Esophagus squamous epithelium (tissue), 4 donors: Measurements from ENCODE around the gene ATL2.

Experiments used
- POLR2A ChIP-seq, 4 donors: fragments of 450-650 bp; IDR thresholded peaks; one replicate each; pipeline ENCODE4 v1.6.1; 2017; ENCODE audit warnings: antibody characterized with exemption in 4 of 4, mild to moderate bottlenecking in 4 of 4, moderate library complexity in 3 of 4
- TF ChIP-seq, protein P1 (sequence below), 6 experiments: fragments of 450-650 bp in 4 of 6; fragments of 200-600 bp in 2 of 6; sonication (generic) in 2 of 6; IDR thresholded peaks; one replicate each; pipeline ENCODE4 v1.5.1; 2016 to 2019; ENCODE audit warnings: antibody characterized with exemption in 6 of 6, mild to moderate bottlenecking in 4 of 6, moderate library complexity in 4 of 6

DNA sequence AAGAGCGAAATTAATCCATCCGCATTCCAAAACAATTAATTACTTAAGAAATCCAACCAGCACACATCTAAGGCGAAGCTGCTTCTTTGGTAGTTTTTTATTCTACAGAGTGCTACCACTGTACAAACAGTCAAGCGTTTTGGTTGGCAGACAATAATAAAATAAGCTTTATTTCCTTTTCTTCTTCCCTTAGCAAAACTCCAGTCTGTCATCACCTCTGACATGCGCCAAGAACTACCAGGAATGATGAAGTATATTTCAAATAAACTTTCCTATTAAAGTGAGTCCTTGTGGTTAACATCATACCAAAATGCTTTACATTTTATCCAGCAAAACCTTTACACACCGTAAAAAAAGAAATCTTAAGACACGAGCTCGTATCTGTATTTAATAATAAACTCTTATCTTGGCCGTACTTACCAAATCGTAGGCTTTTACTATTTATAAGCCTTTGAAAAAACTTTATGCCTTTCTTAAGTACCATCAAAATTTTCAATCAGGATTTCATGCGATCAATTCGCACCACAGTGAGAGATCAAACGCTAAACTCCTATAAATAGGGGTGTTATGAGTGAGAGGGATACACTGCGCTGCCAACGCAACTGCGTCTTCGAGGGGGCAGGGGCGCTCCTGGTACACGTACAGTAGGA, 1.3 kb downstream of the ATL2 start:
- TF ChIP-seq, protein P1, sequence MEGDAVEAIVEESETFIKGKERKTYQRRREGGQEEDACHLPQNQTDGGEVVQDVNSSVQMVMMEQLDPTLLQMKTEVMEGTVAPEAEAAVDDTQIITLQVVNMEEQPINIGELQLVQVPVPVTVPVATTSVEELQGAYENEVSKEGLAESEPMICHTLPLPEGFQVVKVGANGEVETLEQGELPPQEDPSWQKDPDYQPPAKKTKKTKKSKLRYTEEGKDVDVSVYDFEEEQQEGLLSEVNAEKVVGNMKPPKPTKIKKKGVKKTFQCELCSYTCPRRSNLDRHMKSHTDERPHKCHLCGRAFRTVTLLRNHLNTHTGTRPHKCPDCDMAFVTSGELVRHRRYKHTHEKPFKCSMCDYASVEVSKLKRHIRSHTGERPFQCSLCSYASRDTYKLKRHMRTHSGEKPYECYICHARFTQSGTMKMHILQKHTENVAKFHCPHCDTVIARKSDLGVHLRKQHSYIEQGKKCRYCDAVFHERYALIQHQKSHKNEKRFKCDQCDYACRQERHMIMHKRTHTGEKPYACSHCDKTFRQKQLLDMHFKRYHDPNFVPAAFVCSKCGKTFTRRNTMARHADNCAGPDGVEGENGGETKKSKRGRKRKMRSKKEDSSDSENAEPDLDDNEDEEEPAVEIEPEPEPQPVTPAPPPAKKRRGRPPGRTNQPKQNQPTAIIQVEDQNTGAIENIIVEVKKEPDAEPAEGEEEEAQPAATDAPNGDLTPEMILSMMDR (IDR thresholded peaks at IDR 0.05): no peak
- no peak for TF ChIP-seq POLR2A (IDR thresholded peaks at IDR 0.05)
